BJ (cell line): ENCODE results near the gene CDC25C. TPM values are rescaled to one million over a fixed set of nuclear protein-coding genes. Genes with fewer than 3 reads are reported as not detected.

Experiments
- CTCF ChIA-PET: fragments of 350-600 bp; formaldehyde crosslinking; extraction: SDS; loops from one replicate; lab custom pipeline; 2021; ENCODE audit warnings: antibody characterized with exemption, inconsistent platforms; lab: Yijun Ruan, JAX
- POLR2A ChIA-PET: fragments of 300-600 bp; sonication (Branson Sonifier 250); formaldehyde crosslinking; extraction: SDS; loops from one replicate; lab custom pipeline; 2021; ENCODE audit warnings: antibody characterized with exemption; lab: Charles Lee
- DNase-seq: peaks from one replicate; pipeline ENCODE4 v3.0.0-alpha.2; 2011; ENCODE audit warnings: low read depth
- H3K27me3 ChIP-seq: 2 replicates; pipeline ENCODE4 v1.6.0; 2011; ENCODE audit warnings: low read length; ENCODE audit not compliant: control insufficient read depth, insufficient read depth
- H3K36me3 ChIP-seq: 2 replicates; pipeline ENCODE4 v1.5.1; 2011; ENCODE audit warnings: low read length; ENCODE audit not compliant: control insufficient read depth, insufficient read depth
- H3K4me3 ChIP-seq: 2 replicates; pipeline ENCODE4 v1.5.1; 2011; ENCODE audit warnings: low read depth, mild to moderate bottlenecking, control low read depth, low read length
- polyA plus RNA-seq: library from polyadenylated mRNA; depleted of rRNA; stranded (reverse); fragments of >200 nt; gene quantifications from 2 replicates; pipeline ENCODE4 v1.2.3, GENCODE V29; 2011
- TF ChIP-seq, protein P1 (sequence below): IDR thresholded peaks from 2 replicates; pipeline ENCODE4 v1.5.1; 2011; ENCODE audit warnings: low read depth, mild to moderate bottlenecking, control low read depth, inconsistent platforms, low read length, moderate library complexity; ENCODE audit not compliant: insufficient read depth

CDC25C gene
- polyA plus RNA-seq, 1 experiment, result 7.8 TPM

- CTCF ChIA-PET, result interaction anchor here (1.1 to 6.5 kb wide), 4 partner anchors 10 to 44 kb away, joined by 3 to 118 read pairs (median 58); partner anchors contain the start of genes CDC25C and FAM53C
- no peaks in the 10 kb centered on the region for H3K27me3 ChIP-seq
- POLR2A ChIA-PET, result interaction anchor here (0.7 kb wide), 2 partner anchors 12 to 13 kb away, joined by 3 read pairs; partner anchors contain the start of gene FAM53C
- TF ChIP-seq, protein P1, sequence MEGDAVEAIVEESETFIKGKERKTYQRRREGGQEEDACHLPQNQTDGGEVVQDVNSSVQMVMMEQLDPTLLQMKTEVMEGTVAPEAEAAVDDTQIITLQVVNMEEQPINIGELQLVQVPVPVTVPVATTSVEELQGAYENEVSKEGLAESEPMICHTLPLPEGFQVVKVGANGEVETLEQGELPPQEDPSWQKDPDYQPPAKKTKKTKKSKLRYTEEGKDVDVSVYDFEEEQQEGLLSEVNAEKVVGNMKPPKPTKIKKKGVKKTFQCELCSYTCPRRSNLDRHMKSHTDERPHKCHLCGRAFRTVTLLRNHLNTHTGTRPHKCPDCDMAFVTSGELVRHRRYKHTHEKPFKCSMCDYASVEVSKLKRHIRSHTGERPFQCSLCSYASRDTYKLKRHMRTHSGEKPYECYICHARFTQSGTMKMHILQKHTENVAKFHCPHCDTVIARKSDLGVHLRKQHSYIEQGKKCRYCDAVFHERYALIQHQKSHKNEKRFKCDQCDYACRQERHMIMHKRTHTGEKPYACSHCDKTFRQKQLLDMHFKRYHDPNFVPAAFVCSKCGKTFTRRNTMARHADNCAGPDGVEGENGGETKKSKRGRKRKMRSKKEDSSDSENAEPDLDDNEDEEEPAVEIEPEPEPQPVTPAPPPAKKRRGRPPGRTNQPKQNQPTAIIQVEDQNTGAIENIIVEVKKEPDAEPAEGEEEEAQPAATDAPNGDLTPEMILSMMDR, result no peak
- no peak for DNase-seq
- no peak overlapping the region for H3K4me3 ChIP-seq
- peaks cover 8% of the 10 kb centered on the region for H3K36me3 ChIP-seq
Observed at GRCh38 chr5:138351056-138351455, 19.5 kb upstream of the CDC25C start.

DNA sequence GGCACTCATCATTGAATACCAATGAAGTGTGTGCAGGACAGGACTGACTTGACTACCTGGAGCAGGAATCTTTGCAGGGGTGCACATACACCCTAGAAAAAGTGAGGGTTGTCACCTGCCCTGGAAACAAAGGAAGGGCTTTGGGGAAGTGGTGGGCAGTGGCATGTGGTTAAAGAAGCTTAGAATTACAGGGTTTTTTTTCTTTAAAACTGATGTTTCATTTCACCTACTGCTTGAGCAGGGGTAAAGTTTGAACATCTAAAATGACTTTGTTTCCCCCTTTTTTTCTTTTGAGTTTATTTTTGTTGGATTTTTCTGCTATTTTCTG is 18.9 kb upstream of the CDC25C start:
- H3K4me3 ChIP-seq, result no peak overlapping the region
- CTCF ChIA-PET, result interaction anchor here (4.0 to 6.5 kb wide), 3 partner anchors 10 to 19 kb away, joined by 24 to 118 read pairs (median 93); partner anchors contain the start of genes CDC25C and FAM53C
- TF ChIP-seq, protein P1, result no peak
- POLR2A ChIA-PET, result interaction anchor here (0.7 kb wide), 1 partner anchor 13 kb away, joined by 3 read pairs; the partner anchor contains the start of gene FAM53C
- no peak for DNase-seq
- H3K27me3 ChIP-seq, result no peaks in the 10 kb centered on the region
- H3K36me3 ChIP-seq, result peaks cover 8% of the 10 kb centered on the region

GRCh38 chr5:138349852-138350562 is 18.4 kb upstream of the CDC25C start:
- DNase-seq, result no peak
- POLR2A ChIA-PET, result interaction anchor here (1.1 kb wide), 1 partner anchor 11 kb away, joined by 3 read pairs; no protein-coding TSS in a partner anchor
- CTCF ChIA-PET, result interaction anchor here (4.0 to 6.5 kb wide), 3 partner anchors 9 to 19 kb away, joined by 24 to 118 read pairs (median 93); partner anchors contain the start of genes CDC25C and FAM53C
- Histone ChIP-seq H3K36me3 (peaks cover 13% of the 10 kb centered on the region), H3K4me3 (no peak overlapping the region), H3K27me3 (no peaks in the 10 kb centered on the region)
- TF ChIP-seq, protein P1, result no peak

GRCh38 chr5:138346889-138347288 is 15.3 kb upstream of the CDC25C start:
- ChIA-PET CTCF (no interaction called here), POLR2A (no interaction called here)
- Histone ChIP-seq H3K27me3 (no peaks in the 10 kb centered on the region), H3K4me3 (no peak overlapping the region), H3K36me3 (peaks cover 20% of the 10 kb centered on the region)
- no peak for DNase-seq
- TF ChIP-seq, protein P1, result no peak

DNA sequence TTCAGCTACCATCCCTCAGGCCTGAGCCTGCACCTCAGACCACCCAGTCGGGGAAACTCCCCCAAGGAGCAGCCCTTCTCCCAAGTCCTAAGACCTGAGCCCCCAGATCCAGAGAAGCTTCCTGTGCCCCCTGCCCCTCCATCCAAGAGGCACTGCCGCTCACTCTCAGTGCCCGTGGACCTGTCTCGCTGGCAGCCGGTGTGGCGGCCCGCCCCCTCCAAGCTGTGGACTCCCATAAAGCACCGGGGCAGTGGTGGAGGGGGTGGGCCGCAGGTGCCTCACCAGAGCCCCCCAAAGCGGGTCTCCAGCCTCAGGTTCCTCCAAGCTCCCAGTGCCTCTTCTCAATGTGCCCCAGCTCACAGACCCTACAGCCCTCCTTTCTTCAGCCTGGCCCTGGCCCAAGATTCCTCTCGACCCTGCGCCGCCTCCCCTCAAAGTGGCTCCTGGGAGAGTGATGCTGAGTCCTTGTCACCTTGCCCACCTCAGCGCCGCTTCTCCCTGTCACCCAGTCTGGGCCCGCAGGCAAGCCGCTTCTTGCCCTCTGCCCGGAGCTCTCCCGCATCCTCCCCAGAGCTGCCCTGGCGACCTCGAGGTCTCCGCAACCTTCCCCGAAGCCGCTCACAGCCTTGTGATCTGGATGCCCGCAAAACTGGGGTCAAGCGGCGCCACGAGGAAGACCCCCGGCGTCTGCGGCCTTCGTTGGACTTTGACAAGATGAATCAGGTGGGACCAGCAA is 13.5 kb upstream of the CDC25C start:
- H3K4me3 ChIP-seq, result no peak overlapping the region
- ChIA-PET CTCF (interaction anchor here (1.2 to 8.9 kb wide), 2 partner anchors 8 to 132 kb away, joined by 3 to 118 read pairs; partner anchors contain the start of gene KDM3B), POLR2A (interaction anchor here (0.5 kb wide), 1 partner anchor 9 kb away, joined by 5 read pairs; no protein-coding TSS in a partner anchor)
- peaks cover 23% of the 10 kb centered on the region for H3K36me3 ChIP-seq
- no peak for DNase-seq
- H3K27me3 ChIP-seq, result no peaks in the 10 kb centered on the region
- TF ChIP-seq, protein P1, result no peak
